Measurements from ENCODE around the gene MPPED1. TPM values are rescaled to one million over a fixed set of nuclear protein-coding genes. Genes with fewer than 3 reads are reported as not detected.

MPPED1 gene
- total RNA-seq, 1 experiment from 2014 or later = 0.28 TPM

DNA sequence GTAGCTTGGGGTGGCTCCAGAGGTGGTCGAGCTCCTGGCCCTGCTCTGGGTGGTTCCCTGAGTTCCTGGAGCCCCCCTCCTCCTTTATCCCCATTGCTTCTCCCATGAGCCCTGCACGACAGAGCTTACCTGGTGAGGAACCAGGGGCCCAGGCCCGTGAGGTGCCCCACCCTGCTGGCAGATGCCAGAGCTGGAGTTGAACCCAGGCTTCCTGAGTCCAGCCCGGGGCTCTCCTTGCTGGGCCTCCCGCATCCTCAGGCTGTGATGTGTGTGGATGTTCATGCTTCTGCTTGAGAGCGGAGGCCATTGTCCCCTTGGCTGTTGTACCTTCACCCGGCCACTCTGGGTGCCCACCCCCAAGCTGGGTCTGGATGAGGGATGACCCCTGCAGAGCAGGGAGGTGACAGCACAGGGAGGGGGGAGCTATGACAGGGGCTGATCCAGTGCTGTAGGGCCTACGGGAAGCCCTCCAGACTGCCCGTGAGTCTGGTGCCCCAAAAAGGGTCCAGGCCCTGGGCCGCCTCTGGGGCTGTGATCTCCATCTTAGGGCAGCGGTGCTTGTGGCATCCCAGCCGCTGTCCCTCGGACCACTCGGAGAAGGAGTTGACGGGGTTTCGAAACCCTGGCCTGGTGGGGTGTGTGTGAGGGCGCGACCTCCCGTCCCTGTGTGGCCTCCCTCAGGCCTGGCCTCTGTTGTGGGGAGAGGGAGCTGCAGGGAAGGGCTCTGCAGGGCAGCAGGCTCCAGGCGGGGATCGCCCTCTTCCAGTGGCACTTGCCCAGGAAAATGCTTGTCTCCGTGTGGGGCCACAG lies 14.4 kb downstream of the MPPED1 start:
- Histone ChIP-seq H4K20me1 (ENCODE audit: control insufficient read depth, insufficient read depth, insufficient read length) (no peaks in the 10 kb centered on the region), H3K9me3 (ENCODE audit: control insufficient read depth, low read depth, low read length) (no peaks in the 10 kb centered on the region), H3K4me2 (ENCODE audit: insufficient read depth, insufficient read length, low read length) (no peak overlapping the region), H2BK12ac (ENCODE audit: insufficient read length, low read depth, low read length) (no peak overlapping the region), H3T11ph (ENCODE audit: low read length) (no peak overlapping the region), H3K56ac (ENCODE audit: insufficient read length, low read depth, low read length) (no peak overlapping the region), H2BK20ac (ENCODE audit: low read depth, low read length, poor library complexity, severe bottlenecking) (no peak overlapping the region), H4K8ac (replicated peaks; ENCODE audit: insufficient read length, low read depth, low read length) (no peak overlapping the region), H3K14ac (ENCODE audit: insufficient read depth, low read length) (no peak overlapping the region), H2AK5ac (ENCODE audit: insufficient read length, low read length) (no peak overlapping the region), H2BK15ac (ENCODE audit: low read depth, low read length) (no peak overlapping the region), H3K4me1 (ENCODE audit: insufficient read depth, low read length) (no peaks in the 10 kb centered on the region), H3K23me2 (ENCODE audit: insufficient read length, low read depth, low read length, poor library complexity, severe bottlenecking) (no peaks in the 10 kb centered on the region), H3K79me2 (ENCODE audit: insufficient read depth, low read length) (no peaks in the 10 kb centered on the region), H4K91ac (ENCODE audit: insufficient read length, low read depth, low read length) (no peak overlapping the region), H4K5ac (ENCODE audit: insufficient read length, low read depth, low read length) (no peak overlapping the region), H3K4ac (ENCODE audit: low read depth, low read length) (no peak overlapping the region), H2AFZ (ENCODE audit: low read length) (no peak overlapping the region), H2BK5ac (ENCODE audit: insufficient read length, low read length) (no peak overlapping the region), H3K9ac (ENCODE audit: extremely low read depth, insufficient read length, low read length) (no peak overlapping the region), H3K18ac (ENCODE audit: insufficient read length, low read depth, low read length) (no peak overlapping the region), H3K27me3 (ENCODE audit: insufficient read depth, low read length) (no peaks in the 10 kb centered on the region), H3K27ac (ENCODE audit: insufficient read length, low read depth, low read length) (no peak overlapping the region), H3K23ac (ENCODE audit: insufficient read length, low read depth, low read length) (no peak overlapping the region), H3K79me1 (ENCODE audit: insufficient read depth, low read depth, low read length, poor library complexity, severe bottlenecking) (no peaks in the 10 kb centered on the region), H2BK120ac (ENCODE audit: low read depth, low read length, poor library complexity, severe bottlenecking) (no peak overlapping the region)
- H3K4me3 Mint-ChIP-seq = no peak overlapping the region
- no CpG with 5 or more reads among the region's 22 CpGs for WGBS (ENCODE audit: extremely low coverage, insufficient read length, low lambda C conversion rate)
- H3K27ac Mint-ChIP-seq = no peak overlapping the region
- peaks cover 14% of the 10 kb centered on the region for H3K27me3 Mint-ChIP-seq (ENCODE audit: low read depth)
- TF ChIP-seq, protein P1, sequence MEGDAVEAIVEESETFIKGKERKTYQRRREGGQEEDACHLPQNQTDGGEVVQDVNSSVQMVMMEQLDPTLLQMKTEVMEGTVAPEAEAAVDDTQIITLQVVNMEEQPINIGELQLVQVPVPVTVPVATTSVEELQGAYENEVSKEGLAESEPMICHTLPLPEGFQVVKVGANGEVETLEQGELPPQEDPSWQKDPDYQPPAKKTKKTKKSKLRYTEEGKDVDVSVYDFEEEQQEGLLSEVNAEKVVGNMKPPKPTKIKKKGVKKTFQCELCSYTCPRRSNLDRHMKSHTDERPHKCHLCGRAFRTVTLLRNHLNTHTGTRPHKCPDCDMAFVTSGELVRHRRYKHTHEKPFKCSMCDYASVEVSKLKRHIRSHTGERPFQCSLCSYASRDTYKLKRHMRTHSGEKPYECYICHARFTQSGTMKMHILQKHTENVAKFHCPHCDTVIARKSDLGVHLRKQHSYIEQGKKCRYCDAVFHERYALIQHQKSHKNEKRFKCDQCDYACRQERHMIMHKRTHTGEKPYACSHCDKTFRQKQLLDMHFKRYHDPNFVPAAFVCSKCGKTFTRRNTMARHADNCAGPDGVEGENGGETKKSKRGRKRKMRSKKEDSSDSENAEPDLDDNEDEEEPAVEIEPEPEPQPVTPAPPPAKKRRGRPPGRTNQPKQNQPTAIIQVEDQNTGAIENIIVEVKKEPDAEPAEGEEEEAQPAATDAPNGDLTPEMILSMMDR (conservative IDR thresholded peaks at IDR 0.05) = no peak
- H3K9me3 Mint-ChIP-seq = no peaks in the 10 kb centered on the region; a peak in 1 of 5 replicates
- no peaks in the 10 kb centered on the region for H3K36me3 Mint-ChIP-seq (ENCODE audit: insufficient read depth in 1 of 3, low read depth in 3 of 3)
- DNase-seq = no peak
- H3K4me1 Mint-ChIP-seq = peaks cover 0 to 30% of the 10 kb centered on the region in 2 experiments; a peak in 2 of 4 replicates

Data from H9 (cell line).